Neural cell (in vitro differentiated cells): ENCODE results near the gene CABLES1. TPM values are rescaled to one million over a fixed set of nuclear protein-coding genes. Genes with fewer than 3 reads are reported as not detected.

ENCODE experiments used
- H2AFZ ChIP-seq: fragments of 200-600, 300-800 bp; sonication (generic), shearing (Covaris generic); 2 replicates; pipeline ENCODE4 v1.6.0; 2014; ENCODE audit warnings: low read depth, mild to moderate bottlenecking, antibody characterized with exemption, low read length, moderate library complexity
- H3F3A ChIP-seq: fragments of 200-600 bp; shearing (Covaris generic); 2 replicates; pipeline ENCODE4 v1.6.1; 2016; ENCODE audit warnings: mild to moderate bottlenecking, moderate library complexity, mixed read lengths, antibody characterized with exemption, low read length; ENCODE audit not compliant: insufficient read depth, poor library complexity, severe bottlenecking
- H3K27ac ChIP-seq: fragments of 200-600, 300-800 bp; sonication (generic), shearing (Covaris generic); 2 replicates; pipeline ENCODE4 v1.5.1; 2014; ENCODE audit warnings: mild to moderate bottlenecking, low read length, moderate library complexity
- H3K27me3 ChIP-seq: fragments of 300-800, 200-600 bp; sonication (generic), shearing (Covaris generic); 2 replicates; pipeline ENCODE4 v1.6.0; 2014; ENCODE audit warnings: mild to moderate bottlenecking, low read depth, low read length, moderate library complexity; ENCODE audit not compliant: insufficient read depth
- H3K36me3 ChIP-seq: fragments of 300-800, 200-600 bp; sonication (generic), shearing (Covaris generic); 2 replicates; pipeline ENCODE4 v1.5.1; 2014; ENCODE audit warnings: mild to moderate bottlenecking, antibody characterized with exemption, low read length, moderate library complexity; ENCODE audit not compliant: insufficient read depth
- H3K4me2 ChIP-seq: fragments of 300-800, 200-600 bp; sonication (generic), shearing (Covaris generic); 2 replicates; pipeline ENCODE4 v1.6.0; 2014; ENCODE audit warnings: mild to moderate bottlenecking, low read length
- H3K4me3 ChIP-seq: fragments of 300-800, 200-600 bp; sonication (generic), shearing (Covaris generic); 2 replicates; pipeline ENCODE4 v1.5.1; 2014; ENCODE audit warnings: mild to moderate bottlenecking, low read length, moderate library complexity
- H3K79me2 ChIP-seq: fragments of 200-600 bp; shearing (Covaris generic); replicated peaks from 2 replicates; pipeline ENCODE4 v1.6.0; 2014; ENCODE audit warnings: mild to moderate bottlenecking, low read length, moderate library complexity; ENCODE audit not compliant: insufficient read depth
- H3K9ac ChIP-seq: fragments of 300-800, 200-600 bp; sonication (generic), shearing (Covaris generic); 2 replicates; pipeline ENCODE4 v1.6.1; 2016; ENCODE audit warnings: mild to moderate bottlenecking, low read length, mixed read lengths
- H3K9me2 ChIP-seq: fragments of 200-600 bp; shearing (Covaris generic); 2 replicates; pipeline ENCODE4 v1.6.1; 2016; ENCODE audit warnings: mild to moderate bottlenecking, low read length, mixed read lengths; ENCODE audit not compliant: insufficient read depth
- H3K9me3 ChIP-seq: fragments of 200-600, 300-800 bp; sonication (generic), shearing (Covaris generic); 2 replicates; pipeline ENCODE4 v1.6.1; 2016; ENCODE audit warnings: mild to moderate bottlenecking, mixed run types, low read length, moderate library complexity, mixed read lengths
- H4K20me1 ChIP-seq: fragments of 200-600 bp; shearing (Covaris generic); 2 replicates; pipeline ENCODE4 v1.6.1; 2016; ENCODE audit warnings: mild to moderate bottlenecking, mixed run types; ENCODE audit not compliant: insufficient read depth
- EP300 ChIP-seq: fragments of 450-650 bp; conservative IDR thresholded peaks from 2 replicates; pipeline ENCODE4 v1.6.1; 2014; ENCODE audit warnings: antibody characterized with exemption, mild to moderate bottlenecking, moderate library complexity; ENCODE audit not compliant: poor library complexity, severe bottlenecking
- EZH2 ChIP-seq: fragments of 200-600, 300-800 bp; shearing (Covaris generic), sonication (generic); IDR thresholded peaks from 2 replicates; pipeline ENCODE4 v1.6.1; 2014; ENCODE audit warnings: antibody characterized with exemption, low read length, borderline replicate concordance, mild to moderate bottlenecking; ENCODE audit not compliant: insufficient read depth, poor library complexity, severe bottlenecking
- MXI1 ChIP-seq: fragments of 450-650 bp; conservative IDR thresholded peaks from 2 replicates; pipeline ENCODE4 v1.6.1; 2014; ENCODE audit warnings: antibody characterized with exemption, mild to moderate bottlenecking; ENCODE audit not compliant: poor library complexity, severe bottlenecking
- POLR2AphosphoS5 ChIP-seq: IDR thresholded peaks from 2 replicates; pipeline ENCODE4 v1.6.1; 2012
- RAD21 ChIP-seq: fragments of 450-650 bp; conservative IDR thresholded peaks from 2 replicates; pipeline ENCODE4 v1.6.1; 2014; ENCODE audit warnings: antibody characterized with exemption, mild to moderate bottlenecking, moderate library complexity
- SMC3 ChIP-seq: fragments of 450-650 bp; conservative IDR thresholded peaks from 2 replicates; pipeline ENCODE4 v1.6.1; 2014; ENCODE audit warnings: antibody characterized with exemption, mild to moderate bottlenecking, moderate library complexity; ENCODE audit not compliant: poor library complexity
- TAF1 ChIP-seq: IDR thresholded peaks from 2 replicates; pipeline ENCODE4 v1.6.1; 2012; ENCODE audit warnings: low read depth
- polyA plus RNA-seq: library from polyadenylated mRNA; depleted of rRNA; stranded (reverse); fragments of >200 nt; gene quantifications from 2 replicates; pipeline ENCODE4 v1.2.3, GENCODE V29; 2014
- TF ChIP-seq, protein P1 (sequence below): IDR thresholded peaks from 2 replicates; pipeline ENCODE4 v1.6.1; 2012; ENCODE audit warnings: borderline replicate concordance
- TF ChIP-seq, protein P2 (sequence below): fragments of 450-650 bp; IDR thresholded peaks from 2 replicates; pipeline ENCODE4 v1.5.1; 2014; ENCODE audit warnings: antibody characterized with exemption, mild to moderate bottlenecking, moderate library complexity; ENCODE audit not compliant: poor library complexity, severe bottlenecking

CABLES1 gene
- polyA plus RNA-seq, 1 donor from 2014 or later = 1.4 TPM

DNA sequence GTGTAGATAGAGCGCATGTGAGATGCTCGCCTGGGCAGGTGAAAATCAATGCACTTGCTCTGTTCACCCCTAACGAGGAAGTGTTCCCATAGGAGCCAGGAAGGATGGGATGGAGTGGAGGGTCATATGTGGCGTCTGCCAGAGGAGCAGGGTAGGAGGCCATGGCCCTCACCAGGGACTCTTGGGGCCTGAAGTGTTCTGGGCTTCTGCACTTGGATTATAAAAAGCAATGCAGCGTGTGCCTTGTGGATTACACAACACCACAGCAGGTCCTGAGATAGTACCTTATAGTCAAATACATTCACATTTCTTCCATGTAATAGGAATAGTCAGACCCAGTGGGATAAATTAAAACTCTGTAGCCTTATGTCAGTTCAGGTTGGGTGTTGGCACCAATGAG is 100.1 kb downstream of the CABLES1 start:
- TF ChIP-seq EP300 (no peak), MXI1 (no peak), EZH2 (no peak), TAF1 (no peak), RAD21 (no peak), SMC3 (no peak), POLR2AphosphoS5 (no peak)
- TF ChIP-seq, protein P1, sequence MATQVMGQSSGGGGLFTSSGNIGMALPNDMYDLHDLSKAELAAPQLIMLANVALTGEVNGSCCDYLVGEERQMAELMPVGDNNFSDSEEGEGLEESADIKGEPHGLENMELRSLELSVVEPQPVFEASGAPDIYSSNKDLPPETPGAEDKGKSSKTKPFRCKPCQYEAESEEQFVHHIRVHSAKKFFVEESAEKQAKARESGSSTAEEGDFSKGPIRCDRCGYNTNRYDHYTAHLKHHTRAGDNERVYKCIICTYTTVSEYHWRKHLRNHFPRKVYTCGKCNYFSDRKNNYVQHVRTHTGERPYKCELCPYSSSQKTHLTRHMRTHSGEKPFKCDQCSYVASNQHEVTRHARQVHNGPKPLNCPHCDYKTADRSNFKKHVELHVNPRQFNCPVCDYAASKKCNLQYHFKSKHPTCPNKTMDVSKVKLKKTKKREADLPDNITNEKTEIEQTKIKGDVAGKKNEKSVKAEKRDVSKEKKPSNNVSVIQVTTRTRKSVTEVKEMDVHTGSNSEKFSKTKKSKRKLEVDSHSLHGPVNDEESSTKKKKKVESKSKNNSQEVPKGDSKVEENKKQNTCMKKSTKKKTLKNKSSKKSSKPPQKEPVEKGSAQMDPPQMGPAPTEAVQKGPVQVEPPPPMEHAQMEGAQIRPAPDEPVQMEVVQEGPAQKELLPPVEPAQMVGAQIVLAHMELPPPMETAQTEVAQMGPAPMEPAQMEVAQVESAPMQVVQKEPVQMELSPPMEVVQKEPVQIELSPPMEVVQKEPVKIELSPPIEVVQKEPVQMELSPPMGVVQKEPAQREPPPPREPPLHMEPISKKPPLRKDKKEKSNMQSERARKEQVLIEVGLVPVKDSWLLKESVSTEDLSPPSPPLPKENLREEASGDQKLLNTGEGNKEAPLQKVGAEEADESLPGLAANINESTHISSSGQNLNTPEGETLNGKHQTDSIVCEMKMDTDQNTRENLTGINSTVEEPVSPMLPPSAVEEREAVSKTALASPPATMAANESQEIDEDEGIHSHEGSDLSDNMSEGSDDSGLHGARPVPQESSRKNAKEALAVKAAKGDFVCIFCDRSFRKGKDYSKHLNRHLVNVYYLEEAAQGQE = no peak
- TF ChIP-seq, protein P2, sequence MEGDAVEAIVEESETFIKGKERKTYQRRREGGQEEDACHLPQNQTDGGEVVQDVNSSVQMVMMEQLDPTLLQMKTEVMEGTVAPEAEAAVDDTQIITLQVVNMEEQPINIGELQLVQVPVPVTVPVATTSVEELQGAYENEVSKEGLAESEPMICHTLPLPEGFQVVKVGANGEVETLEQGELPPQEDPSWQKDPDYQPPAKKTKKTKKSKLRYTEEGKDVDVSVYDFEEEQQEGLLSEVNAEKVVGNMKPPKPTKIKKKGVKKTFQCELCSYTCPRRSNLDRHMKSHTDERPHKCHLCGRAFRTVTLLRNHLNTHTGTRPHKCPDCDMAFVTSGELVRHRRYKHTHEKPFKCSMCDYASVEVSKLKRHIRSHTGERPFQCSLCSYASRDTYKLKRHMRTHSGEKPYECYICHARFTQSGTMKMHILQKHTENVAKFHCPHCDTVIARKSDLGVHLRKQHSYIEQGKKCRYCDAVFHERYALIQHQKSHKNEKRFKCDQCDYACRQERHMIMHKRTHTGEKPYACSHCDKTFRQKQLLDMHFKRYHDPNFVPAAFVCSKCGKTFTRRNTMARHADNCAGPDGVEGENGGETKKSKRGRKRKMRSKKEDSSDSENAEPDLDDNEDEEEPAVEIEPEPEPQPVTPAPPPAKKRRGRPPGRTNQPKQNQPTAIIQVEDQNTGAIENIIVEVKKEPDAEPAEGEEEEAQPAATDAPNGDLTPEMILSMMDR = no peak
- H3K4me2 ChIP-seq = no peak overlapping the region
- H3K36me3 ChIP-seq = no peaks in the 10 kb centered on the region
- H3F3A ChIP-seq = no peaks in the 10 kb centered on the region
- H3K27me3 ChIP-seq = no peaks in the 10 kb centered on the region
- no peak overlapping the region for H2AFZ ChIP-seq
- H3K79me2 ChIP-seq = no peaks in the 10 kb centered on the region
- no peaks in the 10 kb centered on the region for H3K9me3 ChIP-seq
- no peak overlapping the region for H3K9ac ChIP-seq
- no peak overlapping the region for H3K4me3 ChIP-seq
- H3K27ac ChIP-seq = no peak overlapping the region
- H3K9me2 ChIP-seq = no peaks in the 10 kb centered on the region
- no peaks in the 10 kb centered on the region for H4K20me1 ChIP-seq

DNA sequence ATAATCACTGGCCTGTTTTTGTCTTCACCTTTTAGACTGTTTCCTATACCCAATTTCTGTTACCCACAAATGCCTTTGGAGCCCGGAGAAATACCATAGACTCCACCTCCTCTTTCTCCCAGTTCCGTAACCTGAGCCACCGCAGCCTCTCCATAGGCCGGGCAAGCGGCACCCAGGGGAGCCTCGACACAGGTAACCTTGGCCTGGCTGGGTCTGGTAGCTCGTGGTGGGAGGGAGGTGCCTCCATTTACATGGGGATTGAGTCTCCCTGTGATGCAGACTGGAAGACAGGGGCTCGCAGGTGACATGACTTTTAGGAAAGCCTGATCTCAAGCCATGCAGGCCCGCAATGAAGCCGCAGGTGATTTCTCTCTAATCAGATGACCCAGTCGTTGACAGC is 100.6 kb downstream of the CABLES1 start:
- Histone ChIP-seq H3F3A (no peaks in the 10 kb centered on the region), H3K9me3 (no peaks in the 10 kb centered on the region), H3K27me3 (no peaks in the 10 kb centered on the region), H3K9ac (no peak overlapping the region), H3K4me2 (no peak overlapping the region), H3K36me3 (no peaks in the 10 kb centered on the region), H2AFZ (no peak overlapping the region), H3K79me2 (no peaks in the 10 kb centered on the region), H4K20me1 (no peaks in the 10 kb centered on the region), H3K27ac (no peak overlapping the region), H3K9me2 (no peaks in the 10 kb centered on the region), H3K4me3 (no peak overlapping the region)
- TF ChIP-seq, protein P2 = no peak
- TF ChIP-seq POLR2AphosphoS5 (no peak), SMC3 (no peak), EP300 (no peak), EZH2 (no peak), MXI1 (no peak), RAD21 (no peak), TAF1 (no peak)
- TF ChIP-seq, protein P1 = no peak
